Transverse colon (tissue), 4 donors: ENCODE data around the gene BRD3OS. TPM values are rescaled to one million over a fixed set of nuclear protein-coding genes. Genes with fewer than 3 reads are reported as not detected.

Experiments
- DNase-seq: peaks from one replicate; pipeline ENCODE4 v3.0.0-alpha.2; 2019
- H3K27ac ChIP-seq, 4 donors: fragments of 200-600 bp; sonication (generic); 2 replicates each; pipeline ENCODE4 v1.5.1; 2016 to 2018; ENCODE audit warnings: inconsistent platforms in 4 of 4
- H3K27me3 ChIP-seq: fragments of 200-600 bp; sonication (generic); 2 replicates; pipeline ENCODE4 v1.5.1; 2017; ENCODE audit warnings: inconsistent platforms
- H3K36me3 ChIP-seq, 4 donors: fragments of 200-600 bp; sonication (generic); 2 replicates each; pipeline ENCODE4 v1.5.1; 2017 to 2019; ENCODE audit warnings: inconsistent platforms in 4 of 4
- H3K4me1 ChIP-seq, 4 donors: fragments of 200-600 bp; sonication (generic); 2 replicates each; pipeline ENCODE4 v1.5.1; 2017 to 2020; ENCODE audit warnings: inconsistent platforms in 4 of 4
- H3K4me3 ChIP-seq, 4 donors: fragments of 200-600 bp; sonication (generic); 1 replicate in 1 of 4; 2 replicates in 3 of 4; pipeline versions ENCODE4 v1.5.1 to v1.6.1; 2017 to 2019; ENCODE audit warnings: inconsistent platforms in 4 of 4
- H3K9me3 ChIP-seq, 2 donors: fragments of 200-600 bp; sonication (generic); 2 replicates each; pipeline ENCODE4 v1.5.1; 2017 to 2019; ENCODE audit warnings: inconsistent platforms in 2 of 2
- CTCF ChIP-seq, 5 experiments: fragments of 200-600 bp in 3 of 5; fragments of 450-650 bp in 2 of 5; sonication (generic) in 3 of 5; IDR thresholded peaks; 1 replicate in 2 of 5; 2 replicates in 3 of 5; pipeline ENCODE4 v1.5.1; 2016 to 2017; ENCODE audit warnings: antibody characterized with exemption in 5 of 5, inconsistent platforms in 3 of 5, mild to moderate bottlenecking in 2 of 5, moderate library complexity in 1 of 5
- EP300 ChIP-seq: sonication (generic); formaldehyde crosslinking; IDR thresholded peaks from one replicate; pipeline ENCODE4 v1.6.1; 2017; ENCODE audit warnings: antibody characterized with exemption, low read depth
- POLR2A ChIP-seq: fragments of 450-650 bp; IDR thresholded peaks from one replicate; pipeline ENCODE4 v1.6.1; 2016; ENCODE audit warnings: antibody characterized with exemption, mild to moderate bottlenecking, moderate library complexity
- POLR2AphosphoS5 ChIP-seq, 3 donors: sonication (generic); formaldehyde crosslinking; IDR thresholded peaks; one replicate each; pipeline ENCODE4 v1.6.1; 2016; ENCODE audit warnings: antibody characterized with exemption in 3 of 3
- WGBS, 2 donors: methylation state at CpG; one replicate each; pipeline ENCODE4 v1.1.5; 2018; ENCODE audit warnings: low coverage in 1 of 2; 5-methylcytosine and 5-hydroxymethylcytosine counted together
- in situ Hi-C, 4 donors: fragments of 200-750 bp; cut with MboI; loops; one replicate each; pipeline versions ENCODE4 v1.15.0 to v1.15.1; 2017; ENCODE audit warnings: low sequenced_read_pairs in 3 of 4, low pct_ligation_motif_present in 1 of 4, low pct_unique_long_range_greater_than_20kb in 1 of 4
- intact Hi-C: fragments of 100-400 bp; cut with DNase I; formaldehyde crosslinking; loops from one replicate; pipeline ENCODE4 v1.15.1; 2023; ENCODE audit warnings: low total_unique reads
- total RNA-seq, 4 donors: library from RNA; depleted of rRNA; stranded (reverse); fragments of >200 nt; gene quantifications; one replicate each; pipeline ENCODE4 v1.1.0, GENCODE V29; 2016

The BRD3OS gene
- total RNA-seq, 4 donors from 2014 or later = 3.2 to 6.6 (median 4.4) TPM

- no peak for DNase-seq
Observed at GRCh38 chr9:134063571-134064450, 38.5 kb downstream of the BRD3OS start.

GRCh38 chr9:134064711-134065110, 39.4 kb downstream of the BRD3OS start:
- intact Hi-C loops = loop anchor here (5.0 kb wide), 1 partner anchor 98 kb away; the partner anchor contains the start of gene RNU6ATAC
- no peak overlapping the region for H3K27ac ChIP-seq
- peaks cover 17 to 54% (median 33%) of the 10 kb centered on the region in 4 donors for H3K4me1 ChIP-seq
- in situ Hi-C loops = no loop called here
- no peak for TF ChIP-seq CTCF (IDR thresholded peaks at IDR 0.05)
- TF ChIP-seq EP300 = no peak
- TF ChIP-seq POLR2AphosphoS5 (IDR thresholded peaks at IDR 0.05) = no peak
- TF ChIP-seq POLR2A = no peak
- H3K27me3 ChIP-seq = peaks cover 4% of the 10 kb centered on the region
- no peaks in the 10 kb centered on the region for H3K36me3 ChIP-seq
- 80 to 88% methylated on average over 1 to 7 of the region's 7 CpGs for WGBS, 2 donors
- no peak for DNase-seq
- H3K9me3 ChIP-seq = no peaks in the 10 kb centered on the region
- no peak overlapping the region for H3K4me3 ChIP-seq

More at GRCh38 chr9:134063571-134064450, 38.5 kb downstream of the BRD3OS start:
- TF ChIP-seq POLR2AphosphoS5 (IDR thresholded peaks at IDR 0.05) = no peak
- no peak for TF ChIP-seq EP300
- no peak for TF ChIP-seq POLR2A
- no peak for TF ChIP-seq CTCF (IDR thresholded peaks at IDR 0.05)
- no peaks in the 10 kb centered on the region for H3K36me3 ChIP-seq
- H3K27ac ChIP-seq = no peak overlapping the region
- no peak overlapping the region for H3K4me3 ChIP-seq
- peaks cover 17 to 58% (median 40%) of the 10 kb centered on the region in 4 donors for H3K4me1 ChIP-seq
- H3K9me3 ChIP-seq = no peaks in the 10 kb centered on the region
- no peaks in the 10 kb centered on the region for H3K27me3 ChIP-seq
- WGBS, 2 donors = 91 to 95% methylated on average over 5 to 29 of the region's 29 CpGs
- in situ Hi-C loops (no loop called here), intact Hi-C loops (no loop called here)

GRCh38 chr9:134065612-134066419, 40.5 kb downstream of the BRD3OS start:
- H3K9me3 ChIP-seq = no peaks in the 10 kb centered on the region
- peaks cover 17 to 45% (median 31%) of the 10 kb centered on the region in 4 donors for H3K4me1 ChIP-seq
- H3K36me3 ChIP-seq = no peaks in the 10 kb centered on the region
- WGBS, 2 donors = 16% methylated on average over 22 of the region's 28 CpGs; no CpG with 5 or more reads in 1 of the 2 donors
- intact Hi-C loops (loop anchor here (5.0 kb wide), 1 partner anchor 96 kb away; the partner anchor contains the start of gene RNU6ATAC), in situ Hi-C loops (no loop called here)
- H3K4me3 ChIP-seq = peak overlapping the region; percentile 17 to 93 (median 76)
- peak; percentile 60 for DNase-seq
- TF ChIP-seq POLR2AphosphoS5 (IDR thresholded peaks at IDR 0.05) = peak in 2 of 3 donors; percentile 14 to 55
- no peak for TF ChIP-seq EP300
- no peak for TF ChIP-seq CTCF (IDR thresholded peaks at IDR 0.05)
- TF ChIP-seq POLR2A = peak; percentile 35
- H3K27me3 ChIP-seq = peaks cover 14% of the 10 kb centered on the region
- peak overlapping the region; percentile 81 to 100 (median 86) for H3K27ac ChIP-seq

- TF ChIP-seq CTCF (IDR thresholded peaks at IDR 0.05) = no peak
- no peak for TF ChIP-seq POLR2A
- no peak for TF ChIP-seq EP300
- TF ChIP-seq POLR2AphosphoS5 (IDR thresholded peaks at IDR 0.05) = no peak
- Histone ChIP-seq H3K27ac (peak overlapping the region; percentile 81 to 100 (median 86)), H3K27me3 (peaks cover 20% of the 10 kb centered on the region), H3K4me3 (peak overlapping the region; percentile 75 to 93 (median 77)), H3K36me3 (no peaks in the 10 kb centered on the region), H3K4me1 (peaks cover 12 to 38% (median 27%) of the 10 kb centered on the region in 4 donors), H3K9me3 (no peaks in the 10 kb centered on the region)
- in situ Hi-C loops = no loop called here
- DNase-seq = no peak
- WGBS, 2 donors = 2 to 9% methylated on average over 3 to 9 of the region's 9 CpGs
- intact Hi-C loops = loop anchor here (5.0 kb wide), 1 partner anchor 96 kb away; the partner anchor contains the start of gene RNU6ATAC
Observed at GRCh38 chr9:134066526-134066912, 41.2 kb downstream of the BRD3OS start.
